Kidney (tissue), 14 donors: ENCODE results near the gene TNS4. TPM values are rescaled to one million over a fixed set of nuclear protein-coding genes. Genes with fewer than 3 reads are reported as not detected.

Experiments used
- DNase-seq, 5 donors: peaks; one replicate each; pipeline ENCODE4 v3.0.0-alpha.2; 2013 to 2020
- FAIRE-seq: peaks from 2 replicates; lab custom pipeline; 2012; peaks lifted over from hg19 to GRCh38; lab: Jason Lieb, UNC
- H3K27ac ChIP-seq, 2 donors: one replicate each; pipeline ENCODE4 v1.7.0; 2013; ENCODE audit warnings: low read depth in 2 of 2, low read length in 2 of 2, inconsistent platforms in 1 of 2
- H3K27me3 ChIP-seq: one replicate; pipeline ENCODE4 v1.7.1; 2013; ENCODE audit warnings: low read length, inconsistent platforms; ENCODE audit not compliant: control insufficient read depth, insufficient read depth
- H3K36me3 ChIP-seq, 3 donors: one replicate each; pipeline versions ENCODE4 v1.7.0 to v1.7.1; 2013; ENCODE audit warnings: low read length in 3 of 3, control low read depth in 1 of 3, inconsistent platforms in 1 of 3; ENCODE audit not compliant: insufficient read depth in 3 of 3, control insufficient read depth in 2 of 3
- H3K4me1 ChIP-seq, 3 donors: one replicate each; pipeline versions ENCODE4 v1.7.0 to v1.7.1; 2013; ENCODE audit warnings: low read length in 3 of 3, inconsistent platforms in 1 of 3, low read depth in 1 of 3; ENCODE audit not compliant: control insufficient read depth in 2 of 3, insufficient read depth in 2 of 3
- H3K4me3 ChIP-seq, 3 donors: one replicate each; pipeline versions ENCODE4 v1.7.0 to v1.8.1; 2013; ENCODE audit warnings: low read length in 3 of 3, control low read depth in 1 of 3, inconsistent platforms in 1 of 3
- H3K9ac ChIP-seq, 3 donors: one replicate each; pipeline versions ENCODE4 v1.7.0 to v1.7.1; 2013; ENCODE audit warnings: low read length in 3 of 3, control low read depth in 1 of 3, inconsistent platforms in 1 of 3
- H3K9me3 ChIP-seq, 3 donors: one replicate each; pipeline versions ENCODE4 v1.7.0 to v1.7.1; 2013; ENCODE audit warnings: low read length in 3 of 3, control low read depth in 1 of 3, inconsistent platforms in 1 of 3; ENCODE audit not compliant: control insufficient read depth in 2 of 3, insufficient read depth in 1 of 3
- CTCF ChIP-seq: IDR thresholded peaks from 3 replicates; pipeline ENCODE4 v1.5.1; 2012; ENCODE audit warnings: mild to moderate bottlenecking, moderate library complexity, borderline replicate concordance; ENCODE audit not compliant: insufficient read depth; ENCODE audit errors: extremely low read depth
- intact Hi-C: fragments of 100-400 bp; cut with DNase I; formaldehyde crosslinking; loops from one replicate; pipeline ENCODE4 v1.11.1; 2022
- polyA plus RNA-seq: library from polyadenylated mRNA; stranded (reverse); fragments of 350-450 nt; fragmentation: Illumina TruSeq; extraction: RNeasy Lipid Tissue Mini Kit (QIAGEN cat#74804); gene quantifications from one replicate; pipeline ENCODE4 v1.2.3, GENCODE V29; 2014; ENCODE audit warnings: low read depth, low replicate concordance; ENCODE audit not compliant: insufficient read depth
- total RNA-seq: library from RNA; stranded (reverse); fragmentation: NEBNext Ultra II Directional; extraction: Animal tissue kit (Norgen Biotek cat#: 25700); gene quantifications from one replicate; pipeline ENCODE4 v1.2.1, GENCODE V29; 2021
- donor health status: control.
- donor health status: control.
- donor health status: control.
- donor health status: control.
- donor health status: control.
- donor health status: DM: yes; HTN: yes; CAD: no.
- donor health status: Normal renal cell carcinoma (clear cell type).

Gene TNS4
- total and polyA plus RNA-seq, 2 donors from 2014 or later: 0.31 to 2.2 TPM

GRCh38 chr17:40427002-40427491 is 74.4 kb downstream of the TNS4 start:
- Histone ChIP-seq H3K9ac (no peak overlapping the region), H3K4me1 (no peaks in the 10 kb centered on the region), H3K27ac (no peak overlapping the region), H3K4me3 (no peak overlapping the region), H3K9me3 (no peaks in the 10 kb centered on the region), H3K27me3 (no peaks in the 10 kb centered on the region), H3K36me3 (no peaks in the 10 kb centered on the region)
- intact Hi-C loops: no loop called here
- no peak for FAIRE-seq
- DNase-seq: no peak
- TF ChIP-seq CTCF: no peak

Other genes starting within 250 kb of the TNS4 start
- gene CDC6, start 213.7 kb downstream of the TNS4 start, total RNA-seq: 1.7 TPM
- 0.49 TPM for gene CDC6, start 213.7 kb downstream of the TNS4 start, polyA plus RNA-seq
- gene RARA, start 192.4 kb downstream of the TNS4 start, total RNA-seq: 45.7 TPM
- gene RARA, start 192.4 kb downstream of the TNS4 start, polyA plus RNA-seq: 22.5 TPM
- 2.6 TPM for gene GJD3, start 136.9 kb downstream of the TNS4 start, total RNA-seq
- not detected for gene GJD3, start 136.9 kb downstream of the TNS4 start, polyA plus RNA-seq
- gene TOP2A, start 83.7 kb downstream of the TNS4 start, total RNA-seq: 2.7 TPM
- 0.82 TPM for gene TOP2A, start 83.7 kb downstream of the TNS4 start, polyA plus RNA-seq
- 743 TPM for gene IGFBP4, start 58.2 kb downstream of the TNS4 start, total RNA-seq
- 545 TPM for gene IGFBP4, start 58.2 kb downstream of the TNS4 start, polyA plus RNA-seq
- 7.1 TPM for gene CCR7, start 63.8 kb upstream of the TNS4 start, total RNA-seq
- gene CCR7, start 63.8 kb upstream of the TNS4 start, polyA plus RNA-seq: 0.17 TPM
- gene SMARCE1, start 146.2 kb upstream of the TNS4 start, total RNA-seq: 112 TPM
- 73.4 TPM for gene SMARCE1, start 146.2 kb upstream of the TNS4 start, polyA plus RNA-seq
- 6.6 TPM for gene KRT222, start 163.6 kb upstream of the TNS4 start, total RNA-seq
- gene KRT222, start 163.6 kb upstream of the TNS4 start, polyA plus RNA-seq: 1.2 TPM
- 0.31 TPM for gene KRT24, start 202.1 kb upstream of the TNS4 start, total RNA-seq
- gene KRT24, start 202.1 kb upstream of the TNS4 start, polyA plus RNA-seq: not detected